GM19467 (cell line): Measurements from ENCODE around the gene SRP68.

Source experiments
- ATAC-seq: cut with Tn5 transposase; IDR thresholded peaks from one replicate; pipeline ENCODE4 v1.9.1; 2021; ENCODE audit warnings: mild to moderate bottlenecking, moderate library complexity; ENCODE audit not compliant: unreplicated experiment

Gene SRP68

DNA sequence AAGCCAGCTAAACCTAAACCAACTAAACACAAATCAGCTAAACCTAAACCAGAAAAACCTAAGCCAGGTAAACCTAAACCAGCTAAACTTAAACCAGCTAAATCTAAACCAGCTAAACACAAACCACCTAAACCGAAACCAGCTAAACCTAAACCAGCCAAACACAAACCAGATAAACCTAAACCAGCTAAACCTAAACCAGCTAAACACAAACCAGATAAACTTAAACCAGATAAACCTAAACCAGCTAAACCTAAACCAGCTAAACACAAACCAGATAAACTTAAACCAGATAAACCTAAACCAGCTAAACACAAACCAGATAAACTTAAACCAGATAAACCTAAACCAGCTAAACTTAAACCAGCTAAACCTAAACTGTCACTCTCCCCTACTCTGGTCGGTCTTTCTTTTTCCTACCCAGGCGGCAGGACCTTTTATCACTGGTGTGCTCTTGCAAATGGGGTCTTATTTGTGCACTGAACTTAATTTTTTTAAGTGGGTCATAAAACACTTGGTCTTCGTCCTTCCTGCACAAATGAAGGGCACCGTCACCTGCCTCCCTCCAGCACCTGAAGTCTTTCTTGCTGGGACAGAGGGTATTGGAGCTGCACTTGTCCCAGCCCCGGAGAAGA is 52.4 kb downstream of the SRP68 start:
- no peak for ATAC-seq

DNA sequence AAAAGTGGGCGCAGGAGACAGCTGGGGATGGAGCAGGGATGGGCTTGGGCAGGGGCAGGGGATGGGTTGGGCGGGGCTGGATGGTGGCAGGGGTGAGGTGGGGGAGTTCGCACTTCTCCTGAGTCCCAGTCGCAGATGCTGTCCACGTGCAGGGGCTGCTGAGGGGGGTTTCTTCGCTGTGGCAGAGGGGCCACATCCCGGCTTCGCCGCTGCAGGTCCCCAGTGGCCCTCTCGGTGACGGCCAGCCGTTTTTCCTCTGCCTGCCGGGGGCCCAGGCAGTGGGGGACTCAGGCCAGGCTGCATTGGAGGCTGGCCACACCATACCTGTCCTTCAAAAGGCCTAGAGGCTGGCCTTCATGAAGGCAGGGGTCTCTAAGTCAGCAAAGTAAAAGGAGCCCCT is 53.5 kb downstream of the SRP68 start:
- no peak for ATAC-seq

DNA sequence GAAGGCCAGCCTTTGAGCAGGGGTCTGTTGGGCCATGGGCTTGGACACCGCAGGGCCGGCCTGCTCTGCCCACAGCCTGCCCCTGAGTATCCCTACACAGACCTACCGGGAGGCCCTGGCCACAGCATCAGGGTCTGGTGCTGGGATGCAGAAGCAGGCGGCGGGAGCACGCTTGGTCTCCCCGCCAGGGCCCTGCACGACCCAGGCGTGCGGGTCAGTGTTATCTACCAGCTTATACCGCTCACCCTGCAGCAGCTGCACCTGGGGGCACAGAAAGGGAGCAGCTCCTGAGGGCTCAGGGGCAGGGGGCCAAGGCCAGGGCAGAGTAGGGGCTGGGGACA is 54.0 kb downstream of the SRP68 start:
- ATAC-seq: no peak

DNA sequence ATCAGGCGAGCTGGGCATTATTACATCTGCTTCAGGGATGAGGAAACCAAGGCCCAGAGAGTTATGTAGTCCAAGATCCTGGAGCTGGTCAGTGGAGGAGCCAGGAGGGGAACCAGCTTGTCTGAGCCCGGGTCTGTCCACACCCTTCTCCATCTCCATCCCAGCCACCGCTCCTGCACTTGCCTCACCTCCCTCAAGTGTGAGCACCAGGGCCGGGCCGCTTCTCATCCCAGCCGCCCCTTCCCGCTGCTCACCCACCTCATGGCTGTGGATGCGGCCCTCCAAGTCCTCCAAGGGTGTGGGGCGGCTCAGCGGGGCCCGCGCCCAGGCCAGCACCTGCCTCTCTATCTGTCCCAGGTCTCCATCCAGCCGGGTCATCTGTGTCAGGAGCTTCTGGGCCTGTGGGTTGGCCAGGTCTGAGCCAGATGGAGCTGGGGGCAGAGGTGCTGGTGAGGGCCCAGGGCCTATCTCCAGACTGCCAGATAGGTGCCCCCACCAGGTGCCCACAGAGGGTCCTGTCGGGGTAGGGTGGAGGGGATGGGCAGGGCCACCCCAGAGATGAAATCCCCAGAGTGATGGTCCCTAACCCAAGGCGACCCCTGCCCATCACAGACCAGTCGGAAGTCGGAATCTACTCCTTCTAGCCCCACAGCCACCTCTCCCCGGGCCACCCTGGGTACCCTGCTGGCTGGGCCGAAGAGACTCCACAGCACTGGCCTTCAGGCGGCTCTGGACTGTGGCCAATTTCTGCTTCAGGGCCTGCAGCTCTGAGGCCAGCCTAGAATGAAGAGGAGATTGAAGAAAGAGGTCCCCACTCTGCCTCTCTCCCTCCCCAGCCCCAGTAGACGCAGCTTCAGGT is 54.6 kb downstream of the SRP68 start:
- no peak for ATAC-seq

DNA sequence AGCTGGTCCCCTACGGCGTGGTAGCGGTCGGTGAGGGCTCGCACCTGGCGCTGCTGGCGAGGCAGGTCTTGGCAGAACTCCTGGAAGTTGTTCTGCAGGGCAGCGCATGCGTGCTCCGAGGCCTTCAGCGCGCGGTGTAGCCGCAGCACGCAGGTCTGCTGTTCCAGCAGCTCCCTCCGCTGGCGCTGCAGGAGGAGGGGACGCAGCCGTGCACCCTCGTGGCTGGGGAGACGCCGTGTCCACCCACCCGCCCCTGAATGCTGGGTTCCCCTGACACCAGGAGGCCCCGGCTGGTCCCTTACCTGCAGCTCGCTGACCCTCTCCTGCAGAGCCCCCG is 57.4 kb downstream of the SRP68 start:
- ATAC-seq: no peak

DNA sequence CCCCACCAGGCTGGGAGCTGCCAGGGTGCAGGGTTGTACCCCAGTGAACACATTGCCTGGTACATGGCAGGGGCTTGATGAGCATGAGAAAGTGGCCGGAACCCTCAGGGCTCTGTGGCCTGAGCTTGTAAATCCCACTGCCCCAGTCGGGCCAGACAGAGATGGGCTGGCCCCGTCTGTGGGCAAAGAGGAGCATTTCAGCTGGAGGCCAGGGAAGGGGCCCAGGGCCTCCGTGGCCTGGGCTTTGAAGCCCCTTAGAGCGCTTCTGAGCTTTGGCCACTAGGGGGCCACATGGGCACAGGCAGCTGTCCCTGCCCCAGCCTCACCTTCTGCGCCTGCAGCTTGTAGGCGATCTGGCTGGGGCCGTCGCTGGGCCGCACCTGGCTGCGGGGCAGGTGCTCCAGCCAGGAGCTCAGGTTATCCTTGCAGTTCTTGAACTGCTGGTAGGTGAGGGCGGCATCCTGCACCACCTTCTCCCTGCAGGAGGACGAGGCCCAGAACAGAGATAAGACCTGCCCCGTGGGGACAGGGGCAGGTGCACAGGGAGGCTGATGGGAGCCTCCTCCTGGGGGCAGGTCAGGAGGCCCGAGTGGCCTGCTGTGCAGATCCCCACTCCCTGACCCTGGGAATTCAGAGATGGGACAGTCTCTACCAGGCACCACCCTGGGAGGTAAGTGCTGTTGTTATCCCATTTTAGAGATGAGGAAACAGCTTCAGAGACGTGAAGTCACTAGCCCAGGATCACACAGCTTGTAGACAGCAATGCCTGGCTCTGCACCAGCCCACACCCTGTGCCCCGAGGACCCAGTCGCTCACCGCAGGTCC is 58.0 kb downstream of the SRP68 start:
- no peak for ATAC-seq

DNA sequence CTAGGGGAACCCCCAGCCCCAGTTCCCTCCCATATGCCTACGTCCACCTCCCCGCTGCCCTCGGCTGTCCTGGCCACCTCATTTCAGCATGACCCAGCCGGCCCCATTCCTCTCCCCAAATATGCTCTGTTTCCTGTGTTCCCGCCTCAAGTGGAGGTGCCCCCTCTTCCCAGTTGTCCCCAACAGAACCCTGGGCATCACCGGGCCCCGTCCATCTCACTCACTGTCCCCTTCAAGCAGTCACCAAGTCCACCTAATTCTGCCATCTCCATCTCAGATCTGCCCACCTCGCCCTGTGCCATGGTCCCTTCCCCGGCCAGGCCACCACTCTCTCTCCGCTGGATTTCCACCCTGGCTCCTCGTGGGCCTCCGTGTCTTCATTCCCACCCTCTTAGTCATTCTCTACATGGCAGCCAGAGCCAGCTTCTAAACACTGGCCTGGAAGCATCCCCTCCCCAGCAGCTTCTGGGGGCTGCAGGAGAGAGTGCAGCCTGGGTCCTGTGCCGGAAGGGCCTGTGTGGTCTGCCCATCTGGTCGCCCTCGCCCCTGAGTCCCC is 58.9 kb downstream of the SRP68 start:
- no peak for ATAC-seq

DNA sequence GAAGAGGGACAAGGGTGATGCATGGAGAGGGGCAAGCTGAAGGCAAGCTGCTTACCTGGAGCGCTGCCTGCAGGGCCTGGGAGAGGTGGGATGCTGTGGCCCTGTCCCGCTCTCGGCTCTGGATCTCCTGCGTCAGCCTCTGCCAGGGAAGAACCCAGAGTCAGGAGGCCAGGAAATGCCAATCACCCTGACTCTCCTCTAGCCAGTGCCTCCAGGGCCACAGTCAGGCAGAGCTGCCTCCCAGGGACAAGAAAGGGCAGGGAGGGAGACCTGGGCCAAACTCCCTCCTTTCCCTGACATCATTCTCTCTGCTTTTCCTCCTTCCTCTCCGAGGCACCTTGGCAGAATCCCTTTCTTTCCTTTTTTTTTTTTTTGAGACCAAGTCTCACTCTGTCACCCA is 60.4 kb downstream of the SRP68 start:
- ATAC-seq: no peak

DNA sequence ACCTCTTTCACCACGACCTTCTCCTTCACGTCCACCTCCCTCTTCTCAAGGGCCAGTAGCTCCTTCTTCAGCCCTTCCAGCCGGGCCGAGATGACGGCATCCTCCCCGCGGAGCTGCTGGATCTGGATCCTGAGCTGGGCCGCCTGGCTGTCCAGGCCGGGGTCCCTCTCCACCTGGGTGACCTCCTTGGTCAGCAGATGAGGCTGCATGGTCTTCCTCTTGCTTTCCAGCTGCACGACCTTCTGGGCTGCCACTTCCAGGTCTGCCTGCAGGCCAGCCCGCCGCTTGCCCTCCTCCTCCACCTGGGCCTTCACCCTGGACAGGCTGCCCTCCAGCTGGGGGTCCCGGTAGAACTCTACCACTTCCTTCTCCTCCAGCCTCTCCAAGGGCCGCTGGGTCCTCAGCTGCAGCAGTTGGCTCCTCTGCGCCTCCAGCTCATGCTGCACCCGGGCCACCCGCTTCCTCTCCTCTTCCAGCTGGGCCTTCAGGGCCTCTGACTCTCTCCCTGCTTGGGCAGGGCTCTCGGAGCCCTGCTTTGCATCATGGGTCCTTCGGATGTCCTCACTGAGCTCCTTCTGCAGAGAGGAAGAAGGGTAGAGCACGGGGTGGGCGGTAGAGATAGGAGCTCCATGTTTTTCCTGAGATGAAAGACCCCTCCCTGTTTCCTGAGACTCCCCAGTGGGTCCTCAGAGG is 62.2 kb downstream of the SRP68 start:
- ATAC-seq: no peak

DNA sequence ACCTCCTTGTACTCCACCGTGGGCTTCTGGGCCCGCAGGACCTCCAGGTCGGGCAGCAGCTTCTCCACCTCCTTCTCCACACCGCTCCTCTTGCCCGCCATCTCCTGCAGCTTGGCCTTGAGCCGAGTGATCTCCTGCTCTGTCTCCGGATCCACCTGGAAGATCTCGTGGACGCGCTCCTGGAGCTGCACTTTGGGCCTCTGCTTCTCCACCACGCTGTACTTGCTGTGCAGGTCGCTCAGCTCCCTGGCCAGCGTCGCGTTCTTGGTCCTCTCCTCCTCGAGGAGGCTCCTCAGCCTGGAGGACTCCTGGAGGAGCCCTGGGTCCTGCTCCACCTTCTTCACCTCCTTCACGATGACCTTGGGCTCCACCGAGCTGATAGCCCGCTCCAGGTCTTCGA is 62.9 kb downstream of the SRP68 start:
- ATAC-seq: no peak

DNA sequence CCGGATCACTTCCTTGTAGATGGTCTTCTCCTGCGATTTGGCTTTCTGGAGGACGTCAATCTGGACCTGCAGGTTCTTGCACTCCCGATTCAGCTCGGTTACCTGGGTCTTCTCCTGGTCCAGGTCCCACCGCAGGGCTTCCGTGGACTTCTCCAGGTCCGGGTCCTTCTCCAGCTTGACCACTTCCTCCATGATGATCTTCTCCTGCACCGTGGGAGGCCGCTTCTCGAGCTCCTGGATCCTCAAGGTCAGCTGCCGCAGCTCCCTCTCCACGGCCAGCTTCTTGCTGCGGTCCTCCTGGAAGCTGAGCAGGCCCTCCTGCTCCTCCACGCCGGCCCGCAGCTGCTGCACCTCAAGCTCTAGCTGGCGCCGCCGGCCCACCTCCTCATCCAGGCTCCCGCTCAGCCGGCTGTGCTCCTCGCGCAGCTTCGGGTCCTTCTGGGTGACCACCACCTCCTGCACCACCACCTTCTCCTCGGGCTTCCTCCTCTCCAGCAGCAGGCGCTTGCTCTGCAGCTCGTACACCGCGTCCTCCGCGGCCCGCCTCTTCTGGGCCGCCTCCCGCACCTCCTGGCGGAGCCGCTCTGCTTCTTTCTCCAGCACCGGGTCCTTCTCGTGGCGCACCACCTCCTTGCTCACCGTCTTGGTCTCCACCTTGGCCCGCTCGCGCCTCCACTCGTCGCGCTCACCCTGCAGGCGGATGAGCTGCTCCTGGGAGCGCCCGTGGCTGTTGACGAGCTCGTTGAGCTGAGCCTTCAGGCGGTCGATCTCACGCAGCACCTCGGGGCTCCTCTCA is 63.5 kb downstream of the SRP68 start:
- no peak for ATAC-seq

DNA sequence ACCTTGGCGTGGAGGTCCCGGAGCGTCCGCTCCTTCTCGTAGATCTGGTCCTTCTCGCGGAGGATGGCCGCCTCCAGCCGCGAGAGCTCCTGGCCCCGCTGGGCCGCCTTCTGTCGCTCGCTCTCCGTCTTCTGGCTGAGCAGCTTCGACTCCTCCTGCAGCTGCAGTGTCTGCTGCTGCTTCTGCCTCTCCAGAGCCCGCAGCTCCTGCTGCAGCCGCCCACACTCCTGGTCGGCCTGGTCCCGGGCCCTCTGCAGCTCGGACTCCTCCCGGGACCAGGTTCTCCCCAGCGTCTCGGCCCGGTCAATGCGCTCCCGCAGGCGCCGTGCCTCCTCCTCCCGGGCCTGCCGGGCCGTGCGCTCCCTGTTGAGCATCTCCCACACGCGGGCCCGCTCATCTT is 64.1 kb downstream of the SRP68 start:
- no peak for ATAC-seq

DNA sequence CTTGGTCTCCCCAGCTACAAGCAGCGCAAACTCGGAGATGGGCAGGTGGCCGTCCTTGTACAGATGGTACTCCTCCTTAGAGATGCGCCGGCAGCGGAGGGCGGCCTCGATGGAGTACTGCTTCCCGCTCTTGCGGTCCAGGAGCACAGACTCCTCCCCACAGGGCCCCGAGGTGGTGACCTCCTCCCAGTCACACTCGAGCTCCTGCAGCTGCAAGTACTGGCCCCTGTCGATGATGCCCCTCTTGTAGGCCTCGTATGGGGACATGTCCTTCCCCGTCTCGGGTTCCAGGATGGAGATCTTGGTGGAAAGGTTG is 64.5 kb downstream of the SRP68 start:
- ATAC-seq: no peak

DNA sequence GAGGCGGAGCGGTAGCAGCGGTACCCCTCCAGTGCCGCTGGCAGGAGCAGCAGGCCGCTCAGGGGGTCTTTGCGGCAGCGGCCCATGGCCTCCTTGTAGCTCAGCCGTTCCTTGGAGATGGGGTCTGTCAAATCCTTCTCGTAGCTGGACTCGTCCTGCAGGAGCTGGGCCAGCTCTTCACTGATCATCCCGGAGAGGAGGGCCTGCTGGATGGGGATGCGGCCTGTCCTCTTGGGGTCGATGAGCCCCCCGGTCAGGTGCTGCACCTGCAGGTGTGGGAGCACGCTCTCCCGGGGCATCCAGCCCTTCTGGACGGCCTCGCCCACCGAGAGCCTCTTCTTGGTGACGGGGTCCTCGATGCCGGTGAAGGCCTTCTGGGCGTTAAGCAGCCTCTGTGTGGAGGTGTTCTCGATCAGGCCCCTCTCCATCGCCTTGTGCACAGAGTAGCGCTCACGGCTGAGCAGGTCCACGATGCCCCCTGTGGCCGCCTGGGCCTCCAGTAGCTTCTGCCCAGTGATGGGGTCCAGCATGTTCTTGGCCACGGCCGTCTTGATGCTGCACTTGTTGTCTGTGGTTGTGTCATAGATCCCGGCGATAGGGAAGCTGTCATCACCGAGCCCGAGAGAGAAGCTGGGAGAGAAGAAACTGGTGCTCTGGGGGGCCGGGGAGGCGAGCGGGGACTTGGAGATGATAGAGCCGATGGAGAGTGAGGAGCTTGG is 65.0 kb downstream of the SRP68 start:
- no peak for ATAC-seq

DNA sequence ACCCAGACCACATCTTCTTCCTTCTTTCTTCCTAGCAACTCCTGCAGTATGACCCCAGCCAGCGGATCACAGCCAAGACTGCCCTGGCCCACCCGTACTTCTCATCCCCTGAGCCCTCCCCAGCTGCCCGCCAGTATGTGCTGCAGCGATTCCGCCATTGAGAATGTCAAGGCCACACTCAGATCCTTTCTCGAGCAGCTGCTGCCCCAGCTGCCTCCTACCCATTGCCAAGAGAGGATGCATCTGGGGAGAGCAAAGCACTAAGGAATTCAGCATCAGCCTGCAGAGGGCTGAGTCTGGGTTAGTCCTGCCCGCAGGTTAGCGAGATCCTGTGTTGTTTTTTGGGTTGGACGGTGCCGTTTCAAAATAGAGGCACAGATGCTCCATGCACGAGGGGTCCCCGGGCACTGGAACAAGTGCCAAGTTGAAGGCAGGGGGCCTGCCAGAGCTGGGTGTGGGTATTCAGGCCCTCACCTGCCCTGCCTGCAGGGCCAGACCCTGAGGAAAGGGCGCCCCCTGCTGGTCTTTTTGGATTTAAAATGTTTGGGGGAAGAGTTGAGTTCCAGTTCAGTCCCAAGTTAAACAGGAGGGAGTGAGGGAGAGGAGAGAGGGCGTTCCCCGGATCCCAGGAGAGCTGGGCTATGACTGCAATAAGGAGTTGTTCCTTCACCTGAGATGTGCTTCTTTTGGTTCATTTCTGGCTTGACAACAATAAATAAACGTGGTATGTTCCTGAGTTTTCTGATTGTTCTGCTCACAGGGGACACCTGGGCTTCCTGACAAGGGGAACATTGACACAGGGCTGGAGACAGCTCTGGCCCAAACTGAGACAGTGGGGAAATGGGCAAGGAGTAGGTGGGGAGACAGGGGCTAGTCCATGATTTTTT is 66.8 kb downstream of the SRP68 start:
- ATAC-seq: no peak

DNA sequence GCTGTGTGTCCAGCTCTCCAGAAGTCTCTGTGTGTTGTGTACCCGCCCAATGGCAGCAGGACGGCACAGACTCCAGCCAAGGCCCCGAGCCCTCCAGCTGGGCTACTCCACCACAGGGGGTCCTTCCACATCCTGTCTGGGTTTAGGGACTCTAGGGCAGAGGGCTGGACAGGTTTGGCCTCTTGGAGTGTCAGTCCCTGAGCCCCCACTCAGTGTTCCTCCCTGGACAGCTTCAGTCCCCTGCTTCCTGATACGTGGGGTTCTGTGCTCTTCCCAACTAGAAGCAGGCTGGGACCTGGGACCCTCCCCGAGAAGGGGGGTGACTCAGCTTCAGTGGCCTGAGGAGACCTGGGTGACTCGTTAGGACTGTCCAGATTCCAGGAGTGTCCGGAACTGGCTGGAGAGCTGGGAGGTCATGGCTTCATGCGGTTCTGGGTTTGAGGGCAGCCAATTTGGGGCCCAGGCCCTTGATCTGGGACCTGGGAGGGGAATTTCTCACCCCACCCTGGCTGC is 67.5 kb downstream of the SRP68 start:
- no peak for ATAC-seq

DNA sequence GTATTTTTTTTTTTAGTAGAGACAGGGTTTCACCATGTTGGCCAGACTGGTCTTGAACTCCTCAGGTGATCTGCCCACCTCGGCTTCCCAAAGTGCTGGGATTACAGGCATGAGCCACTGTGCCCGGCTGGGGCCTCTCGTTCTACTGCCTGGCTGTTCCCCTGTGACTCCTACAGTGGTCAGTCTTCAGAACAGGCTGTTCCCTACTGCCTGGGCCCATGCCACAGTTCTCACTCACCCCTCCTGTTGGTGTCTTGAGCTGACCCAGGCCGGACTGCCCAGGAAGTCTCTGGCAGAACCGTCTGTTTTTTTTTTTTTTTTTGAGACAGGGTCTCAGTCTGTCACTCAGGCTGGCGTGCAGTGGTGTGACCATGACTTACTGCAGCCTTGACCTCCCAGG is 68.4 kb downstream of the SRP68 start:
- no peak for ATAC-seq

DNA sequence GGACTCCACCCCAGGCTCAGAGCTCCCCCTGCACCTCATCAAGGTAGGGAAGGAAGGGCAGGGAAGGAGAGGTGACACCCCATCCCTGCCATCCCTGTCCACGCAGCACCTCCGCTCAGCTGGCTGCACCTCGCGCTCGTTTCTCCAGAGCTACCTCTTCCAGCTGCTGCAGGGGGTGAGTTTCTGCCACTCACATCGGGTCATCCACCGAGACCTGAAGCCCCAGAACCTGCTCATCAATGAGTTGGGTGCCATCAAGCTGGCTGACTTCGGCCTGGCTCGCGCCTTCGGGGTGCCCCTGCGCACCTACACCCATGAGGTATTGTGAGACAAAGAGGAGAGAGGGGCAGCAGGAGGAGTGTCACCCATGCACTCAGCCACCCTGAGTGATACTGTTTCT is 70.2 kb downstream of the SRP68 start:
- no peak for ATAC-seq
